ENCODE results near the gene SERPINF2.

DNA sequence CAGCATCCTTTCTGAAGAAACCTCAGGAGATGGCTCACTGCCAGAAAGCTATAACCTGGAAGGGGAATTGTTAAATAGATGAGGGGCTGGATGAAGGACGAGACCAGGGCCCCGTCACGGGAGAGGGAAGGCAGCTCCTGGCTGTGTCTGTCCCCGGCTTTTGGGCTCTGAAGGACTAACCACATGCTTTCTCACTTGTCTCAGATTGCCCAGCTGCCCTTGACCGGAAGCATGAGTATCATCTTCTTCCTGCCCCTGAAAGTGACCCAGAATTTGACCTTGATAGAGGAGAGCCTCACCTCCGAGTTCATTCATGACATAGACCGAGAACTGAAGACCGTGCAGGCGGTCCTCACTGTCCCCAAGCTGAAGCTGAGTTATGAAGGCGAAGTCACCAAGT is 33.7 kb downstream of the SERPINF2 start:
- TF ChIP-seq, protein P1, sequence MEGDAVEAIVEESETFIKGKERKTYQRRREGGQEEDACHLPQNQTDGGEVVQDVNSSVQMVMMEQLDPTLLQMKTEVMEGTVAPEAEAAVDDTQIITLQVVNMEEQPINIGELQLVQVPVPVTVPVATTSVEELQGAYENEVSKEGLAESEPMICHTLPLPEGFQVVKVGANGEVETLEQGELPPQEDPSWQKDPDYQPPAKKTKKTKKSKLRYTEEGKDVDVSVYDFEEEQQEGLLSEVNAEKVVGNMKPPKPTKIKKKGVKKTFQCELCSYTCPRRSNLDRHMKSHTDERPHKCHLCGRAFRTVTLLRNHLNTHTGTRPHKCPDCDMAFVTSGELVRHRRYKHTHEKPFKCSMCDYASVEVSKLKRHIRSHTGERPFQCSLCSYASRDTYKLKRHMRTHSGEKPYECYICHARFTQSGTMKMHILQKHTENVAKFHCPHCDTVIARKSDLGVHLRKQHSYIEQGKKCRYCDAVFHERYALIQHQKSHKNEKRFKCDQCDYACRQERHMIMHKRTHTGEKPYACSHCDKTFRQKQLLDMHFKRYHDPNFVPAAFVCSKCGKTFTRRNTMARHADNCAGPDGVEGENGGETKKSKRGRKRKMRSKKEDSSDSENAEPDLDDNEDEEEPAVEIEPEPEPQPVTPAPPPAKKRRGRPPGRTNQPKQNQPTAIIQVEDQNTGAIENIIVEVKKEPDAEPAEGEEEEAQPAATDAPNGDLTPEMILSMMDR (conservative IDR thresholded peaks at IDR 0.05 in 1 of 2, IDR thresholded peaks at IDR 0.05 in 1 of 2; ENCODE audit: low read depth in 1 of 2, low read length in 2 of 2), result no peak
- no peak for TF ChIP-seq EZH2 (IDR thresholded peaks at IDR 0.05; ENCODE audit: low read length, missing control alignments)

Data from fibroblast of lung (primary cell).